ENCODE measurements around the gene ARMH3.

- TF ChIP-seq EZH2phosphoT487 (IDR thresholded peaks at IDR 0.05; ENCODE audit: borderline replicate concordance, low read length) = no peak
- TF ChIP-seq, protein P1, sequence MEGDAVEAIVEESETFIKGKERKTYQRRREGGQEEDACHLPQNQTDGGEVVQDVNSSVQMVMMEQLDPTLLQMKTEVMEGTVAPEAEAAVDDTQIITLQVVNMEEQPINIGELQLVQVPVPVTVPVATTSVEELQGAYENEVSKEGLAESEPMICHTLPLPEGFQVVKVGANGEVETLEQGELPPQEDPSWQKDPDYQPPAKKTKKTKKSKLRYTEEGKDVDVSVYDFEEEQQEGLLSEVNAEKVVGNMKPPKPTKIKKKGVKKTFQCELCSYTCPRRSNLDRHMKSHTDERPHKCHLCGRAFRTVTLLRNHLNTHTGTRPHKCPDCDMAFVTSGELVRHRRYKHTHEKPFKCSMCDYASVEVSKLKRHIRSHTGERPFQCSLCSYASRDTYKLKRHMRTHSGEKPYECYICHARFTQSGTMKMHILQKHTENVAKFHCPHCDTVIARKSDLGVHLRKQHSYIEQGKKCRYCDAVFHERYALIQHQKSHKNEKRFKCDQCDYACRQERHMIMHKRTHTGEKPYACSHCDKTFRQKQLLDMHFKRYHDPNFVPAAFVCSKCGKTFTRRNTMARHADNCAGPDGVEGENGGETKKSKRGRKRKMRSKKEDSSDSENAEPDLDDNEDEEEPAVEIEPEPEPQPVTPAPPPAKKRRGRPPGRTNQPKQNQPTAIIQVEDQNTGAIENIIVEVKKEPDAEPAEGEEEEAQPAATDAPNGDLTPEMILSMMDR (IDR thresholded peaks at IDR 0.05; ENCODE audit: low read depth, low read length, poor library complexity, severe bottlenecking) = no peak
Measured at GRCh38 chr10:101895781-101896180, 160.2 kb downstream of the ARMH3 start.

Measured in DOHH2 (cell line).